HG02588 (cell line): ENCODE data around the gene RFC3.
"Not testable (repeated sequence)": the region's sequence is repeated elsewhere in the genome, so short reads cannot be mapped to it uniquely, and the experiment has no call there.

Experiments
- ATAC-seq: cut with Tn5 transposase; IDR thresholded peaks from one replicate; pipeline ENCODE4 v1.9.1; 2021; ENCODE audit warnings: mild to moderate bottlenecking, moderate library complexity; ENCODE audit not compliant: unreplicated experiment

RFC3 gene

GRCh38 chr13:33806470-33807248 lies 11.3 kb upstream of the RFC3 start:
- no peak for ATAC-seq

GRCh38 chr13:33812829-33813228 lies 5.1 kb upstream of the RFC3 start:
- not testable (repeated sequence) for ATAC-seq

GRCh38 chr13:33815011-33815550 lies 2.9 kb upstream of the RFC3 start:
- ATAC-seq: no peak

GRCh38 chr13:33816912-33817311 lies 1.0 kb upstream of the RFC3 start:
- ATAC-seq: no peak

GRCh38 chr13:33817513-33817900 lies 442 bp upstream of the RFC3 start:
- ATAC-seq: peak; percentile 2

- ATAC-seq: no peak
Measured at GRCh38 chr13:33825083-33825482, 7.1 kb downstream of the RFC3 start.

GRCh38 chr13:33827139-33827538 lies 9.2 kb downstream of the RFC3 start:
- no peak for ATAC-seq

GRCh38 chr13:33828431-33829129 lies 10.6 kb downstream of the RFC3 start:
- peak; percentile 56 for ATAC-seq

- ATAC-seq: no peak
Measured at GRCh38 chr13:33832872-33833271, 14.9 kb downstream of the RFC3 start.

- no peak for ATAC-seq
Measured at GRCh38 chr13:33838647-33839046, 20.7 kb downstream of the RFC3 start.

- no peak for ATAC-seq
Measured at GRCh38 chr13:33840402-33840801, 22.5 kb downstream of the RFC3 start.

- no peak for ATAC-seq
Measured at GRCh38 chr13:33842207-33842606, 24.3 kb downstream of the RFC3 start.

- no peak for ATAC-seq
Measured at GRCh38 chr13:33842986-33843385, 25.0 kb downstream of the RFC3 start.

GRCh38 chr13:33845572-33846302 lies 27.8 kb downstream of the RFC3 start:
- no peak for ATAC-seq

- ATAC-seq: peak; percentile 52
Measured at GRCh38 chr13:33846303-33847062, 28.5 kb downstream of the RFC3 start.

GRCh38 chr13:33849211-33849610 lies 31.3 kb downstream of the RFC3 start:
- no peak for ATAC-seq

GRCh38 chr13:33855371-33855895 lies 37.5 kb downstream of the RFC3 start:
- ATAC-seq: no peak

GRCh38 chr13:33859691-33860303 lies 41.8 kb downstream of the RFC3 start:
- no peak for ATAC-seq

GRCh38 chr13:33860526-33860925 lies 42.6 kb downstream of the RFC3 start:
- no peak for ATAC-seq

GRCh38 chr13:33862016-33862415 lies 44.1 kb downstream of the RFC3 start:
- ATAC-seq: no peak
